Measurements from ENCODE around the gene CAMKK1.

- no peak for TF ChIP-seq CTCF (IDR thresholded peaks at IDR 0.05)
- no peak for TF ChIP-seq POLR2A (IDR thresholded peaks at IDR 0.05)
Observed at GRCh38 chr17:3900646-3901045, 7.8 kb upstream of the CAMKK1 start.

All from esophagus squamous epithelium (tissue), 4 donors.